Measurements from ENCODE around the gene NPR1. TPM values are rescaled to one million over a fixed set of nuclear protein-coding genes. Genes with fewer than 3 reads are reported as not detected.

The NPR1 gene
- total RNA-seq, 1 experiment from 2014 or later = 16.5 TPM

- no peaks in the 10 kb centered on the region for H3K27me3 Mint-ChIP-seq (ENCODE audit: low read depth)
- no peaks in the 10 kb centered on the region for H3K9me3 Mint-ChIP-seq
- DNase-seq (ENCODE audit: low spot score) = no peak
- TF ChIP-seq FOXP1 (CRISPR knock-in tag; IDR thresholded peaks at IDR 0.05; ENCODE audit: borderline replicate concordance) (no peak), PRDM15 (CRISPR knock-in tag; IDR thresholded peaks at IDR 0.05) (no peak), NR1H2 (CRISPR knock-in tag; IDR thresholded peaks at IDR 0.05) (no peak), CREB1 (CRISPR knock-in tag; IDR thresholded peaks at IDR 0.05) (no peak), GABPB1 (CRISPR knock-in tag; IDR thresholded peaks at IDR 0.05) (no peak), TCF7 (CRISPR knock-in tag; IDR thresholded peaks at IDR 0.05; ENCODE audit: low read depth) (no peak), ATF2 (CRISPR knock-in tag; IDR thresholded peaks at IDR 0.05; ENCODE audit: borderline replicate concordance, low read depth) (no peak), PRRX2 (CRISPR knock-in tag; IDR thresholded peaks at IDR 0.05) (no peak), USF1 (CRISPR knock-in tag; IDR thresholded peaks at IDR 0.05) (no peak), SOX15 (CRISPR knock-in tag; IDR thresholded peaks at IDR 0.05) (no peak), TEAD1 (CRISPR knock-in tag; IDR thresholded peaks at IDR 0.05) (no peak), IRF2 (CRISPR knock-in tag; IDR thresholded peaks at IDR 0.05; ENCODE audit: borderline replicate concordance, low read depth) (no peak), MYBL2 (CRISPR knock-in tag; IDR thresholded peaks at IDR 0.05) (no peak), FOXK1 (CRISPR knock-in tag; IDR thresholded peaks at IDR 0.05) (no peak), ZNF512 (CRISPR knock-in tag; IDR thresholded peaks at IDR 0.05; ENCODE audit: borderline replicate concordance) (no peak), ZNF671 (CRISPR knock-in tag; IDR thresholded peaks at IDR 0.05) (no peak)
- H3K27ac Mint-ChIP-seq = peak overlapping the region; percentile 29
- ChIA-PET CTCF (interaction anchor here (1.1 to 2.6 kb wide), 3 partner anchors 8 to 65 kb away, joined by 3 to 9 read pairs (median 5); partner anchors contain the start of genes INTS3 and NPR1), POLR2A (interaction anchor here (0.8 to 1.0 kb wide), 2 partner anchors 14 to 15 kb away, joined by 3 read pairs; no protein-coding TSS in a partner anchor)
- peaks cover 62% of the 10 kb centered on the region for H3K4me1 Mint-ChIP-seq
- H3K36me3 Mint-ChIP-seq = peaks cover 45% of the 10 kb centered on the region
- no peak for ATAC-seq
- no peak overlapping the region for H3K4me3 Mint-ChIP-seq
These were observed 64.1 kb downstream of the NPR1 start for GRCh38 chr1:153742411-153743142.

Small RNA genes lying within 50 kb of the gene (microRNA-seq; reads per million reads assigned to microRNA genes)
- not detected for gene MIR8083 (ENCODE audit: borderline number of aligned reads)

Other genes starting within 250 kb of the NPR1 start
- not detected in 3 replicates for gene S100A7, start 218.0 kb upstream of the NPR1 start, total RNA-seq (2021)
- gene S100A6, start 142.7 kb upstream of the NPR1 start, total RNA-seq (2021) = 19.2 to 32.0 TPM (median 30.8 TPM) in 3 replicates
- not detected in 3 replicates for gene S100A5, start 137.8 kb upstream of the NPR1 start, total RNA-seq (2021)
- 22.7 to 32.0 TPM (median 31.7 TPM) in 3 replicates for gene S100A4, start 132.9 kb upstream of the NPR1 start, total RNA-seq (2021)
- 0.33 TPM in 1 of 3 replicates, not detected in the others for gene S100A3, start 129.4 kb upstream of the NPR1 start, total RNA-seq (2021)
- gene S100A2, start 112.8 kb upstream of the NPR1 start, total RNA-seq (2021) = 0.74 to 1.6 TPM (median 0.80 TPM) in 3 replicates
- 14.6 to 17.6 TPM (median 16.8 TPM) in 3 replicates for gene S100A16, start 65.6 kb upstream of the NPR1 start, total RNA-seq (2021)
- 1.4 to 2.1 TPM (median 1.5 TPM) in 3 replicates for gene S100A14, start 62.4 kb upstream of the NPR1 start, total RNA-seq (2021)
- gene S100A13, start 51.2 kb upstream of the NPR1 start, total RNA-seq (2021) = 68.4 to 84.2 TPM (median 73.9 TPM) in 3 replicates
- 1.3 to 2.0 TPM (median 1.7 TPM) in 3 replicates for gene S100A1, start 50.3 kb upstream of the NPR1 start, total RNA-seq (2021)
- gene CHTOP, start 44.6 kb upstream of the NPR1 start, total RNA-seq (2021) = 101 to 105 TPM (median 104 TPM) in 3 replicates
- 23.4 to 29.9 TPM (median 26.7 TPM) in 3 replicates for gene SNAPIN, start 20.0 kb upstream of the NPR1 start, total RNA-seq (2021)
- 311 to 337 TPM (median 313 TPM) in 3 replicates for gene ILF2, start 7.7 kb upstream of the NPR1 start, total RNA-seq (2021)
- 66.8 to 71.3 TPM (median 70.5 TPM) in 3 replicates for gene INTS3, start 49.4 kb downstream of the NPR1 start, total RNA-seq (2021)
- gene SLC27A3, start 96.7 kb downstream of the NPR1 start, total RNA-seq (2021) = 36.3 to 38.9 TPM (median 36.9 TPM) in 3 replicates
- 42.1 to 46.9 TPM (median 44.5 TPM) in 3 replicates for gene GATAD2B, start 244.3 kb downstream of the NPR1 start, total RNA-seq (2021)